ENCODE measurements around the gene GPHN.
"Not testable (repeated sequence)": the region's sequence is repeated elsewhere in the genome, so short reads cannot be mapped to it uniquely, and the experiment has no call there.

Gene GPHN

DNA sequence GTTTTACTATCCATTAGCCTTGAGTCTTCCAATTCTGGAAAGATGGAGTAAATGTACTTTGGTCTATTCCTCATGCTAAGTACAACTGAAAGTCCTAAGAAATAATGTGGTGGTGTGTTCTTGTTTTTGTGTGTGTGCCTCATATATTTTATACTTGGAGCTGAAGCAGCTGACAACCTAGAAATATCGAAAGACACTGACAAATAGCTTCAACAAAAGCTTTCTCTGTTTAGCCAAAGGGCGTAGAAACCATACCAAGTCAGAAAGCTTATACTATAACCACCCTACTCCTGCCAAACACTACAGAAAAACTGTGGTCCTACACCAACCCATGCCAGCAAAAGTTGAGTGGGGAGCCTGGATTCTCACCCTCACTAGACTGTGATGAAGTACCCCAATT lies 188.4 kb downstream of the GPHN start:
- no peak for DNase-seq

DNA sequence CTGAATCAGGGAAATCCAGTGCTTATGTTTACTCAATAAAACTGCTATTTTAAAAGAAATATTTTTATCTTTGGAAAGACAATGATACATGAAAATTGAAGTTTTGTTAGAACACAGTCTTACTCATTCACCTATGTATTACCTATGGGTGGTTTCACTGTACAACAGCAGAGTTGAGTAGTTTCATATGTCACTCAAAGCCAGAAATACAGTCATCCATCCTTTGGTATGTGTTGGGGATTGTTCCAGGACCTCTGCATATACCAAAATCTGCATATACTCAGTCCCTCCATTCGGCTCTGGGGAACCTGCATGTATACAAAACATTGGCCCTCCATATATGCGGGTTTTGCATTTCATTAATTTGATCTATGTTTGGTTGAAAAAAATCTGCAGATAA lies 190.6 kb downstream of the GPHN start:
- DNase-seq: no peak

DNA sequence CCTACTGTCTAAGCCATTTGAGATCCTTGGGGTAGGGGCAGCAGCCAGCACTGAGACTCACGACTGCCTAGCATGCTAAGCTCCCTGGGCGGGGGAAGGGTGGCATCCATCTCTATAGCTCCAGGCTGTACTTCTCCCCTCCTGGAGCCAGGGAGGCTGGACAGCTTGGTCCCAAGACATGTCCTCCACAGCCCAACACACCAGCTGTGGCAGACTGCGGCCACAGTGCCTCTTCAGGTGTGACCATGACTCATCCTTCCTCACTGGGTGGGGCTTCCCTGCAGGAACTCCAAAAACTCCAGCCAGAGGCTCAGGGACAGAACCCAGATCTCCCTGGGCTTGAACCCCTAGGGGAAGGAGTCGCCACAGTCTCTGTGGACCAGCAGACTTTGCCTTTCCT lies 193.9 kb downstream of the GPHN start:
- no peak for DNase-seq

DNA sequence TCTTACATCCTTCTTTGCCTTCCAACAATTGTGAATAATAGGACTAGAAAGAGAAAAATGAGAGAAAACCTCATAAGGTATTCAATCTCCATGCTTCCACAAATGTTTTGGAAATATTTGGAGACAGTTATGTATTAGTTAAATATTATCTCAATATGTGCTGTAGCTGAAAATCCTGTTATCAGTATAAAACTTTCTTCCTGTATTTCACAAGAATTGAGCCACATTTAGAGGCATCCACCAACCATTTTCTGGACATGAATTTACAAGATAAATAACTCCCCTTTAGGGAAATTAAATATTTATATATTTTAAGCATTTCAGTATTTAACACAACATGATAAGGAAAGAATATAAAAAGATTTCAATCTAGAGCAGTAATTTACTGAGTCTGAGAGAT lies 200.3 kb downstream of the GPHN start:
- DNase-seq: no peak

GRCh38 chr14:66709291-66709690 lies 201.3 kb downstream of the GPHN start:
- DNase-seq: no peak

GRCh38 chr14:66714291-66714690 lies 206.3 kb downstream of the GPHN start:
- DNase-seq: not testable (repeated sequence)

DNA sequence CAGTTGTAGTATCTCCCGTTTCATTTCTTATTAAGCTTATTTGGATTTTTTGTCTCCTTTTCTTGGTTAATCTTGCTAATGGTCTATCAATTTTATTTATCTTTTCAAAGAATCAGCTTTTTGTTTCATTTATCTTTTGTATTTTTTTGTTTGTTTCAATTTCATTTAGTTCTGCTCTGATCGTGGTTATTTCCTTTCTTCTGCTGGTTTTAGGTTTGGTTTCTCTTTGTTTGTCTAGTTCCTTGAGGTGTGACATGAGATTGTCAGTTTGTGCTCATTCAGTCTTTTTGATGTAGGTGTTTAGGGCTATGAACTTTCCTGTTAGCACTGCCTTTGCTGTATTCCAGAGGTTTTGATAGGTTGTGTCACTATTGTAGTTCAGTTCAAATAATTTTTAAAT lies 207.4 kb downstream of the GPHN start:
- not testable (repeated sequence) for DNase-seq

DNA sequence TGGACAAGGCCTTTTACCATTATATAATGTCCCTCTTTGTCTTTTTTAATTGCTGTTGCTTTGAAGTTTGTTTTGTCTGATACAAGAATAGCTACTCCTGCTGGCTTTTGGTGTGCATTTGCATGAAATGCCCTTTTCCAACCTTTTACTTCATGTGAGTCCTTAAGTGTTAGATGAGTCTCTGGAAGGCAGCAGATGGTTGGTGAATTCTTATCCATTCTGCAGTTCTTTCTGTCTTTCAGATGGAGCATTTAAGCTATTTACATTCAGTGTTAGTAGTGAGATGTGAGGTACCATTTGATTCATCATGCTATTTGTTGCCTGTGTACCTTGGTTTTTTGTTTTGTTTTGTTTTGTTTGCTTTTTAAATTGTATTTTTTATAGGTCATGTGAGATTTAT lies 208.3 kb downstream of the GPHN start:
- no peak for DNase-seq

DNA sequence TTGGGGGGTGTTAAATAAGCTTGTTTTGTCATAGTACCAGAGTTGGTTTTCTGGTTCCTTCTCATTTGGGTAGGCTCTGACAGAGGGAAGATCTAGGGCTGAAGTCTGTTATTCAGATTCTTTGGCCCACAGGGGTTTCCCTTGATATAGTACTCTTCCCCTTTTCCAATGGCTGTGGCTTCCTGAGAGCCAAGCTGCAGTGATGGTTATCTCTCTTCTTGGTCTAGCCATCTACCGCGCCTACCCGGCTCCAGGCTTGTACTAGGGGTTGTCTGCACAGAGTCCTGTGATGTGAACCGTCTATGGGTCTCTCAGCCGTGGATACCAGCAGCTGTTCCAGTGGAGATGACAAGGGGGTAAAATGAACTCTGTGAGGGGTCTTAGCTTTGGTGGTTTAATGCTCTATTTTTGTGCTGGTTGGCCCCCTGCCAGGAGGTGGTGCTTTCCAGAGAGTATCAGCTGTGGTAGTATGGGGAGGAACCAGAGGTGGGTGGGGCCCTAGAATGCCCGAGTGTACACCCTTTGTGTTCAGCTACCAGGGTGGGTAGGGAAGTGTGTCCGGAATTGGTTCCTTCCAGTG lies 209.7 kb downstream of the GPHN start:
- no peak for DNase-seq

- DNase-seq: no peak
Observed at GRCh38 chr14:66724996-66725395, 217.0 kb downstream of the GPHN start.

GRCh38 chr14:66731298-66731697 lies 223.4 kb downstream of the GPHN start:
- DNase-seq: not testable (repeated sequence)

DNA sequence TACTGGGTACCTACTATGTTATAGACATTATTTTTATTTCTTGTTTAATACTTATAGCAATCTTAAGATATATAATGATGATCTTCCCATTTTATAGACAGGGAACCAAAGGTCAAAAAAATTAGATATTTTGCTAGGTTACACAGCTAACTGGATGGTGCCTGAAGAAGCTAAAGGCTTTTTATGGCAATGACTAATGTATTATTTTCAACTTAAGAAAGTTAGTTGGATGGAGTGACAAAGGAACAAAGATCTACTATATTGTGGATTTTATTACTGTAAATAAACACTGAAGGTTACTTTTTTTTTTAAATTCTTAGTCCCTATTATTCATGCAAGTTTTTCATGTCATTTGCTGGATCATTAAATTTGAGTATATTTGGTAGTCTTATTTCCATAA lies 227.9 kb downstream of the GPHN start:
- DNase-seq: no peak

- DNase-seq: no peak
Observed at GRCh38 chr14:66739826-66740225, 231.9 kb downstream of the GPHN start.

DNA sequence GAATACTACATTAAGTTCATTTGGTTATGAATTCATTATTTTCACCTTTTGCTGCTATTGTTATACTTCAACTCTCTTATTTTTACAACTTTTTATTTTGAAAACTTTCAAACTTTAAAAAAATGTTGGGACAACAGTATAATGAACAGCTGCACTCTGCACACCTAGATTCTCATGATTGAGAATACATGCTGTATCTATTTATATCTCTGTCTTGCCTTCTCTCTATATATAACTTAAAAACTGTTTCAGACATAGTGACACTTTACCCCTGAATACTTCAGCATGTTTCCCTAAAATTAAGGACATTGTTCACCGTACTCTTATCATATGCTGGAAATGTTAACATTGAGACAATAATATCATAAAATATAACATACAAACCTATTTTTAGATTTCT lies 237.1 kb downstream of the GPHN start:
- DNase-seq: no peak

GRCh38 chr14:66746316-66747006 lies 238.5 kb downstream of the GPHN start:
- no peak for DNase-seq

GRCh38 chr14:66752109-66752508 lies 244.2 kb downstream of the GPHN start:
- DNase-seq: no peak

- no peak for DNase-seq
Observed at GRCh38 chr14:66758031-66758613, 250.2 kb downstream of the GPHN start.

- DNase-seq: no peak
Observed at GRCh38 chr14:66772146-66772545, 264.2 kb downstream of the GPHN start.

GRCh38 chr14:66782853-66783252 lies 274.9 kb downstream of the GPHN start:
- DNase-seq: no peak

- no peak for DNase-seq
Observed at GRCh38 chr14:66790101-66790500, 282.2 kb downstream of the GPHN start.

- no peak for DNase-seq
Observed at GRCh38 chr14:66802962-66803361, 295.0 kb downstream of the GPHN start.

GRCh38 chr14:66804141-66804540 lies 296.2 kb downstream of the GPHN start:
- no peak for DNase-seq

DNA sequence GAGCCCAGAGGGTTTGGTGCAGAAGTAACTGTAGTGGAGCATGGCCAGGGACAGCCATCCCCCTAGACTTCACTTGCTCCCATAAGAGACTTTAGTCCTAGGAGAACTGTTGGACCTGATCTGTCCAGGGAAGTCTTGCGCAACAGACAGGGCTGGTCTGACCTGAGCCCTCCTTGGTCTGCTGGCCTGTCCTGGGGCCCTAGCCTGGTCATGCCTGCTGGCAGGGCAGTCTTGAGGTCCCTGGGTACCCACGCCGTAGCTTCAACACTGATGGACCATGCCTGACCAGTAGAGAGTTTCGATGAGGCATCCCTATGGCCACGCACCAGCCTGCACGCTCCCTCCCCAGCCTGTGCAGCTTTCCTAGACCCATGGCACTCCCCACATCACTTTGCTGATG lies 305.7 kb downstream of the GPHN start:
- no peak for DNase-seq

- no peak for DNase-seq
Observed at GRCh38 chr14:66815687-66816086, 307.7 kb downstream of the GPHN start.

DNA sequence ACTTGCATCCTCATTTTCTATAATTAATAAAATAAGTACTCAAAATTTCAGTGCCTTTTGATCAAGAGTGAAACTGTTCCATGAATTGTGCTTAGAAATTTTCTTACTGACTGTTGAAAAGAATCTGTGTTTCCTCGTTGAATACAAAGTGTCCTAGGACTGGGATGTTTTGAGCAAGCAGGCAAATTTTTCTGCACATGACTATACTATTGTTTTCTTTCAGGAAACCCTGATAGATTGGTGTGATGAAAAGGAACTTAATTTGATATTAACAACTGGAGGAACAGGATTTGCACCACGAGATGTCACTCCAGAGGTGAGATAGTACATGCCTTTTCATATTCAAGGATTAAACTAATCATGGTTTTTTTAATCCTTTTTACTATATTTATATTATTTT lies 316.3 kb downstream of the GPHN start:
- DNase-seq: no peak

Measured in right forelimb (tissue), 1 donor.